NK-92 treated with Interleukin-12 subunit alpha and Interleukin-12 subunit beta, amount 100 ng/mL, for 24 hours (cell line): ENCODE measurements around the gene WSCD1.

Source experiments
- DNase-seq: peaks from one replicate; lab custom pipeline; 2025; lab: John Stamatoyannopoulos, UW

Gene WSCD1

GRCh38 chr17:6108382-6108781, 38.2 kb downstream of the WSCD1 start:
- no peak for DNase-seq

- DNase-seq: no peak
Measured at GRCh38 chr17:6108987-6109386, 38.8 kb downstream of the WSCD1 start.

GRCh38 chr17:6109536-6109935, 39.4 kb downstream of the WSCD1 start:
- DNase-seq: no peak

GRCh38 chr17:6110088-6110487, 39.9 kb downstream of the WSCD1 start:
- DNase-seq: no peak

- DNase-seq: no peak
Measured at GRCh38 chr17:6110592-6110991, 40.4 kb downstream of the WSCD1 start.

GRCh38 chr17:6120351-6120750, 50.2 kb downstream of the WSCD1 start:
- DNase-seq: no peak

- no peak for DNase-seq
Measured at GRCh38 chr17:6124856-6125255, 54.7 kb downstream of the WSCD1 start.

GRCh38 chr17:6126768-6127167, 56.6 kb downstream of the WSCD1 start:
- no peak for DNase-seq

GRCh38 chr17:6134721-6135120, 64.5 kb downstream of the WSCD1 start:
- no peak for DNase-seq

- no peak for DNase-seq
Measured at GRCh38 chr17:6135236-6135635, 65.1 kb downstream of the WSCD1 start.

- no peak for DNase-seq
Measured at GRCh38 chr17:6135996-6136395, 65.8 kb downstream of the WSCD1 start.

GRCh38 chr17:6137716-6138502, 67.7 kb downstream of the WSCD1 start:
- no peak for DNase-seq

GRCh38 chr17:6138761-6139446, 68.7 kb downstream of the WSCD1 start:
- no peak for DNase-seq

GRCh38 chr17:6139447-6139832, 69.3 kb downstream of the WSCD1 start:
- no peak for DNase-seq

GRCh38 chr17:6140188-6140587, 70.0 kb downstream of the WSCD1 start:
- DNase-seq: no peak

- DNase-seq: no peak
Measured at GRCh38 chr17:6140728-6141330, 70.7 kb downstream of the WSCD1 start.

GRCh38 chr17:6142701-6143100, 72.5 kb downstream of the WSCD1 start:
- DNase-seq: no peak

- no peak for DNase-seq
Measured at GRCh38 chr17:6145946-6146345, 75.8 kb downstream of the WSCD1 start.

- DNase-seq: no peak
Measured at GRCh38 chr17:6147042-6147441, 76.9 kb downstream of the WSCD1 start.

GRCh38 chr17:6153375-6153774, 83.2 kb downstream of the WSCD1 start:
- no peak for DNase-seq

- no peak for DNase-seq
Measured at GRCh38 chr17:6157716-6158115, 87.5 kb downstream of the WSCD1 start.

- no peak for DNase-seq
Measured at GRCh38 chr17:6159541-6160231, 89.5 kb downstream of the WSCD1 start.

GRCh38 chr17:6160232-6160555, 90.0 kb downstream of the WSCD1 start:
- DNase-seq: no peak
